GM21367 (cell line): ENCODE results near the gene PANK1.
"Not testable (repeated sequence)": the region's sequence is repeated elsewhere in the genome, so short reads cannot be mapped to it uniquely, and the experiment has no call there.

Experiments used
- ATAC-seq: cut with Tn5 transposase; IDR thresholded peaks from one replicate; pipeline ENCODE4 v1.9.1; 2021; ENCODE audit not compliant: unreplicated experiment

The PANK1 gene

DNA sequence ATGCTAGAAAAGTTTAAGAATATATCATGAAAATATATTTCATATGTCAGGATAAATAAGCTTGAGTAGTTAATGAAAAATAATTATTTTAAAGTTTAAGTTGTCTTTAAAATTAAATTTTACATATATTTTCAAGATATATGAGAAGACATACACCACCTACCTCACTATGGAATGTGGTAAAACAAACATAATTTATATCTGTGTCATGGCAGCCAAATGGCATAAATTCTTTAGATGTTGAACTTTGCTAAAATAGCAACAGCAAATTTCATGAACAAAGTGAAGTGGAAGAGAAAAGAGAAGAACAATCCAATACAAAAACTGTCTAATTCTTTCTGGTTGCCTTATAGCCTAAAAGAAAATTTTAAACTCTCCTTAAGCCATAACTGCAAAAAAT, 70.0 kb downstream of the PANK1 start:
- no peak for ATAC-seq

DNA sequence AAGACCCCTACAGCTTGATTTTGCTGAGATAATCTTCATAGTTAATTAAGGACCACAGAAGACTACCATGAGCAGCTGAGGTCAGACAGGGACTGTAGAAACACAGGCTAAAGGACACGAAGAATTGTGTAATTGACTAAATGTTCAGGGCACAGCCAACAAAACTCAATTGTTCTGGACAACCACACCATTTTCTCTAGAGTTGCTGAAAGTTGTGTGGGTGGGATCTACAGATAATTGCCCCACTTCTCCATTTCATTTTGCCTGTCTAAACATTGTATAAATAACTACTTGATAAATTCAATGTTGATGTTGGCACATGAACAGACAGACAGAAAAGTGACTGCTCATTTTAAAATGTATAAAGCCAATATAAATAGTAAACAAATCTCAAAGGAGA, 70.7 kb downstream of the PANK1 start:
- ATAC-seq = no peak

DNA sequence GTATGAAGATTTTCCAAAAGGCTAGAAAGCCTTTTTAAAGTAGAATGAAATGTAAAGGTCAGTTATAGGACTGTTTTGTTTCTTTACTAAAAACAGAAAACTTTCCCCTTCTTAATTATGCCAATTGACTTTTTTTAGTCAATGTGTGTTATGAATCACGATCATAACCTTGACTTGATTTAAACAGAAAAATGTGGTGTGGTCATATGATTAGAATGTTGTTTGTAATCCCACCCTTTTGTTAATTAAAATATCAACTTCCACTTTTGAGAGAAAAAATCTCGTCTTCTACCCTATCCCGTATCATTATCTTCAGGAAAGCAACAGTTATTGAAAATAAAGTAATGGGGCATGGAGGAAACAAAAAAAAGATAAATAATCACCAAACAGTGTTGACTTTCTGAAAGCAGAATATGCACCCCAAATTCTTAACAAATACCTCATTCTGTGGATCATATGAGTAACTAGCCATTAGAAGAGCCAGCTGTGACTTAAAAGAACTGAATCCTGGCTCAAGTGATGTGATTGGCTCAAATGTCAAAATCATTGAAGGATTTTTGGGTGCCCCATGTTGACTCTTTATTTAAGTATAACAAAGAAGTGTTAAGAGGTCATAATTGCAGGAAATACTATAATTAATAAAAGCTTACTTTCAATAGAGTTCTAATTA, 77.3 kb downstream of the PANK1 start:
- ATAC-seq = no peak

DNA sequence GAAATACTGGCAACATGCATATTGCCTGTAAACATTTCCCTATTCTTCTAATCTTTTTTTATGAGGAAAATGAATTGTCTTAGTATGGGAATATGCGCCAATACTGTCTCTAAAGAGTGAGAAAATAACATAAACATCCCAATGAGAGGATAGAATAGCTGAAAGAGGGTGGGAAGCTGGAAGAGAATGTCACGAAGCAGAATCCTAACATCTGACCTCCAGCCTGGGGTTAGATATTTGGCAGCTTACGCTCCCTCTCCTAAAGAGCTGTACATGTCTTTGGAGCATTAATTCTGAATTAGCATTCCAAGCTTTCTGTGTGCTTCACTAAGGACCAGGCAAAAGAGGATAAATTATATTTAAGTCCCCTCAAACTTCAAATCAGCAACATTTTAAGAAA, 78.0 kb downstream of the PANK1 start:
- ATAC-seq = no peak

DNA sequence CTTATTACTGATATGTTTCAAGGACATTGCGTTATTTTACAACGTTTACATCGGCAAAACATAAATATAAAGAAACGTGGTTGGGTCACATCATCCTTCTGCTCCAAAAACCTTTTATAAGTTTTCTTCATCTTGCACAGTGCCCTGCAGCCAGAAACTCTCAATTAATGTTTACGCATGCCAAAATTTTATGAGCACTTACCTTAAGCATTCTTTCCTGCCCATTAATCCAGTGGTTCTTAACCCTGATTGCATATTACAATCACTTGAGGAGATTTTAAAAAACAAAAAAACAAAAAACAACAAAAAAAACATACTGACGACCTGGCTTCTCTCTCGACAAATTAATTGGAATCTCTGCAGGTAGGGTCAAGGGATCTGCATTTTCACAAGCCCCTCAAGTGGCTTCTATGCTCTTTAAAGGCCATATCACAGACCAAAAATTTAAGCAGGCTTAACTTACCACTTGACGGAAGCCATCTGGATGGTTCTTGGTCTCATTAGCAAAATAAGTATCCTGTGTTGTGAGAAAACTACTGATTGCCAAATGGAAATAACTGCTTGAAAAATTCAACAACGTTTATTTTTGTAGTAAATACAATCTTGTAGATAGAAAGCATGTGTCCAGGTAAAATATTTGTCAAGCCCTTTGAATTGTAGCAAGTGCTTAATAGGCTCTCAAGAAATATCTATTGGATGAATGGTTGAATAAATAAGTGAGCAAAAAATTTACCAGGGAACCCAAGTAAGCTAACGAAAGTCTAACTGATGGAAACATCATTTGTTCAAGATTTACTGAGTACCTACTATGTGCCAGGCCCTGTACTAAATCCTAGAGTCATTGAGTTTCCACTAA, 78.7 kb downstream of the PANK1 start:
- ATAC-seq = no peak

DNA sequence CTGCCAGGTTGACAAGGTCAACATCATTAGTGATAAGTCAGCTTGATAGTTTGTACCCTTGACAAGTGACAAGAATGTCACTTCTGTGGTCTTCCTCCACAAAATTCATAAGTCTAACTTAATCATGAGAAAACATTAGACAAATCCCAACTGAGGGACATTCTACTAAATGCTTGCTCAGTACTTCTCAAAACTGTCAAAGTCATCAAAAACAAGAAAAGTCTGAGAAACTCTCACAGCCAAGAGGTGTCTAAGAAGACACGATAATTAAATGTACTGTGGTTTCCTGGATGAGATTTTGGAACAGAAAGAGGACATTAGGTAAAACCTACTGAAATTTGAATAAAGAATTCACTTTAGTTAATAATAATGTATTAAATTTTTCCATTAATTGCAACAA, 79.9 kb downstream of the PANK1 start:
- no peak for ATAC-seq

DNA sequence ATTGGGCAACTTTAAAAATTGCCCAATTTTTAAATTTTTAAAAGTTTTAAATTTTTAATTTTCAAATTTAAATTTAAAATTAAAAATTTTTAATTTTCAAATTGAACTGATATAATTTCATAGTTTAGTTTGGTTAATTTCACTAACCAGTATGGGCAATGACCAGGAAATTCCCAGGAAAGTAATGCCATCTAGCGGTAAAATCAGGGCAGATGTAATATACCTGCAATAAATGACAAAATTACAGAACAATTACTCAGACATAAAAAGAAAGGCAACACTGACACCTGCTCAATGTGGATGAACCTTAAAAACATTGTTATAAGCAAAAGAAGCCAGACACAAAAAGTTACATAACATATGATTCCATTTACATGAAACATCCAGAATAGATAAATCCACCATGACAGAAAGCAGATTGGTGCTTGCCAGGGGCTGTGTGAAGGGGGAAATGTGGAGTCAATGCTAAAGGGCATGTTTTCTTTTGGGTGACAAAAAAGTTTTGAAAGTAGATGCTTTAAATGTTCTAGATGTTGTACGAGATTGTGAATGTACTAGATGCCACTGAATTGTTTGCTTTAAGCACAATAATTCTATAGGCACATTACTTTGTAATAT, 81.1 kb downstream of the PANK1 start:
- ATAC-seq = peak; percentile 51

DNA sequence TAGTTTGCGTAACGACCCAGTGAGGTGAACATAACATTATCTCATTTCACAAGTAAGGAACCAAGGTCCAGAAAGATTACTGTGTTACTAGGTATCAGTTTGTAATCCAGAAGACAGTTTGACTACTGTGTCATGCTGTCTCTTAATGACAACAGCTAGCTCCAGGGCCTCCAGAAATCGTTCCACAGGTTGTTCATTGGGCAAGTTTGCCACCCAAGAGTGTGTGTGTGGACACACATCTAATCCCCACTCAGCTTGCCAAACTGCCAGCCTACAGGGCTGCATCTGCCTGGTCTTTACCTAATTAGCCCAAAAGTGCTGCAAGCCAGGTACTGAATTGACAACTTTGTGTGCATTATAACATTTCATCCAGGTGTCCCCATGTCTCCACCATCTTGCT, 81.7 kb downstream of the PANK1 start:
- ATAC-seq = no peak

DNA sequence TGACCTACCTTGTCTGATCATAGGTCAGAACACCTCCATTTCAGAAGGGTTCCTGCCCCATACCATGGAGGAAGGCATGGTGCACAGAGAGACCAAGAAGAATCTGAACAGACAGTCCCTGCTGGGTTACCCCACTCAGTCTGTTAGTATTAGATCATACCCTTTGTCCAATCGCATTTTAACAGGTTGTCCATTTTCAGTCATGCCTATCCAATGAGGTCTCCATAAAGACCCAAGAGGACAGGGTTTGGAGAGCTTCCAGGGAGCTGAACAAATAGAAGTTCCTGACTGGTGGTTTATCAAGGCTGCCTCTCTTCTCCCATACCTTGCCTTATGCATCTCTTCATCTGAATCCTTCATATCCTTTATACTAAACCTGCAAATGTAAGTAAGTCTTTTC, 88.4 kb downstream of the PANK1 start:
- ATAC-seq = no peak

DNA sequence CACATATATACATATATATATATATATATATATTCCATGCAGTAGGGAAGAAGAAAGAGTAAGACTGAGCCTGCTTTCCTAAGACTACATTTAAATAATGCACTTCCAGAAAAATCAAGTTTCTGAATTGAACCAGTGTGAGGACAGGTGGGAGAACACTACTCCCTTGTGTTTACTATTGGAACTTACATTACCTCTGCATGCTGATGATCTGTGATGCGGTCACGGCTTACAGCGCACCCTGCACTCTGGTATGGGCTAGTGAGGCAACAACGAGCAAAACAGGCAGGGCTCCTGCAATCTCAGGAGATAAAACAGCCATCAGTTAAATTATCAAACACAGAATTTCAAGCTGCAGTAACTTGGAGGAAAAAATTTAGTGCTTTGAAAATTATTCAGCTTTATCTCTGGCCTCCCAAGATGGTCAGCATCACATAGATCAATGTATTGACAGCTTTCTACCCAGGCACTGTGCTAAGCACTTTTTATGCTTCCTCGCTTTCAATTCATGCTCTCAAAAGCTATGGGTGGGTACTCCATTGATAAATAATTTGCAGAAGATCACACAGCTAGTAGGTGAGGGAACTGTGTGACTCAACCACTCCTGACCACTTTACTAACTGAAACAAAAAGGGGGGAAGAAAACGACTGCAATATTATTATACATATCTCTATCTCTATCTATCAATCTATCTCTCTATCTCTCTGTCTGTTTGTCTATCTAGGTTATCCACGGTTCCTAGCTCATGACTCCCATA, 89.2 kb downstream of the PANK1 start:
- ATAC-seq = no peak

DNA sequence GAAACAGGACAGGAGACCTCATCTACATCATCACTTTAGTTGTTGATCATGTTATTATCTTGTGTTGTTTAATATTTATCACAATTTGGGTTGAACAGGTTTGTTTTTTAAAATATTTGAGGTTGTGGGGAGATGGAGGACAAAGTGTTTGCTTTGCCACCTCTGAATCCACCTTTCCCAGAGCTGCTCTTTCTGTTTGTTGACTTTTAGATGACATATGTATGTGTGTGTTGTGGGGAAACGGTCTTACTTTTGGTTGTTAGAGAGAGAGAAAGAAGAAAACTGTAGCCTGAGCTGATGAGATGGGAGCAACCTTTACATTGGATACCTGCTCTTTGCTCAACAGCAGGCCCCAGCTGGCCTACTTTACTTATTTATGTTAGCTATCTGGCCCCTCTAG, 90.6 kb downstream of the PANK1 start:
- ATAC-seq = no peak

DNA sequence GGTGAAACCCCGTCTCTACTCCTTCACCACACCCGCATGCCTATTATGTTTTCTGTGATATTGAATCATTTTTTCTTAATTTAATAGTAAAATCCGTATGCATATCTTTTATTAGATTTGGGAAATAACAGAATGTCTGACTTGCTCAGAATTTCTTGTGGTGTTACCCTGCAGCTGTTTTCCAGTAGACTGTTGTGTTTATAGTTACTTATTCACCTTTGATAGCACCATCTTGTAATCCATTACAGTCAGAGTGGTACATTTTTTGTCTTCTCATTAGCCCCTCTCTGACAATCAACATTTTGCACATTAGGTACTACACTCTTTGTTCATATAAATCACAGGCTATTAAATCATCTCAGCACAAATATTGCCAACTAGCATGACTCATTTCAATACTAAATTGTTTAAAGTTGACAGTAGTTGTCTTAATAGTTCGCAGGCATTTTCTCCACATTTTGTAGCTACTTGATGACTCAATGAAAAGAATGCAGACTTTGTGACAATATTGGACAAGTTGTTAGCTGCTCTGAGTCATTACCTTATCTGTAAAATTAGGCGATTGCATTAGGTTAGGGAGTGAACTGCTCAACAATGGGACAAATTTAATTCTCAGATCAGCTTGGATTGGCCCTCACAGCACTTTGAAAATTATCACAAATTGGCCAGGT, 91.8 kb downstream of the PANK1 start:
- ATAC-seq = no peak

DNA sequence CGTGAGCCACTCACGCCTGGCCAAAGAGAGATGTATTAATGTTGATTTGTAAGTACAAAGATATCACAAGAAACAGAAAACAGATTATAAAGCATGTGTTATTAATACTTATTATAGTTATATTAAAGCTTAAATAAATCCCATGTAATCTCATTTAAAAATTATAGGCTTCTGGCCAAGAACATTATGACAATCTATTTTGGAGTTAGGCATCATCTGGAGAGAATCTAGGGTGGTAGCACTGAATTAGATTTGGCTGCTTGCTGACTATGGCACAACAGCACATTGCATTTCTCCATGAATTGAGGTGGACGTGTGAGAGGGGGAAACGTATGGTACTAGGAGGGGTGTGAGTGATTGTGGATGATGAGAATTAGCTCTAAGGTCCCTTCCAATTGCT, 92.8 kb downstream of the PANK1 start:
- ATAC-seq = no peak

DNA sequence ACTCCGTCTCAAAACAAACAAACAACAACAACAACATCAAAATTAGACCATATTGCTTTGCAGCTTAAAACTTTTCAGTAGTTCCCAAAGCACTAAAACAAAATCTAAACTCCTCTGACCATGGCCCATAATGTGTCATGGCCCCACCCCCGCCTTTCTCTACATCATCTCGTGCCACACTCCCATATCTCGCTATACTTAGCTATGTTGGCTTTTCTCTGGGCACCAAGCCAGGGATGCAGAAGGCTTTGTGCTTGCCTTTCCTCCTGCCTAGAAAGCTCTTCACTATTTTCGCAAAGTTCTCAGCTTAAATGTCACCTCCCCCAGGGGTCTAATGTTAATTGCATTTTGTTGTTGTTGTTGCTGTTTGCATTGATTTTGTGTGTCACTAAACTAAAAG, 94.5 kb downstream of the PANK1 start:
- ATAC-seq = no peak

DNA sequence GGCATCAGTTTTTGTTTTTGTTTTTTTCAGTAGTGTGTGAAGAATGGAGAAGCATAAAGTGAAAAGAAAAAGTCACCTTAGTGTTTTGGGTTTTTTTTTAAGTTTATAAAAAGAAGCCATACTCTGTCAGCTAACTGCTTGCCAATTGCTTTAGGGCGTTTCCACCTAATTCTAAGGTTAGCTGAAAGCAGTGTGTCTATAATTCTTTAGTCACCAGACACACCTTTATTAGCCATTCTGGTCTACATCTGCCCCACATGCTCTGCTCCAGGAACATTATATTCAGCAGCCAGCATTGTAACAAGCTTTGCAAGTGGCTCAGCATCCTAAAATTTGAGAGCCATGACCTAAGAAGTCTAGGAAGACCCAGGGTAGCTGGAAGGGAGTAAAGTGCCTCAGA, 95.5 kb downstream of the PANK1 start:
- ATAC-seq = no peak

DNA sequence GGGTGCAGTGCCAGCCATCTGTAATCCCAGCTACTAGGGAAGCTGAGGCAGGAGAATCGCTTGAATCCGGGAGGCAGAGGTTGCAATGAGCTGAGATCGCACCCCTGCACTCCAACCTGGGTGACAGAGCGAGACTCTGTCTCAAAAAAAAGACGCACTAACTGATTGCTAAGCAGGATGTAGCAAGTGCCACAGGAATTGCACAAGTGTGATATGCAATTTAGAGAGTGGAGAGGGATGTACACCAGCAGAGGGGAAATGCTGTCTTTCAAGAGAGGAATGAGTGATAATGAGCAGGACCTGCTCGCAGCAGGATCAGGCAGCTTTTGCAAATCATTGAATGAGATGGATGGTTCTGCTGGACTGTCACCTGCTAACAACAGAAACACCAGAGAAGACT, 96.4 kb downstream of the PANK1 start:
- ATAC-seq = no peak

DNA sequence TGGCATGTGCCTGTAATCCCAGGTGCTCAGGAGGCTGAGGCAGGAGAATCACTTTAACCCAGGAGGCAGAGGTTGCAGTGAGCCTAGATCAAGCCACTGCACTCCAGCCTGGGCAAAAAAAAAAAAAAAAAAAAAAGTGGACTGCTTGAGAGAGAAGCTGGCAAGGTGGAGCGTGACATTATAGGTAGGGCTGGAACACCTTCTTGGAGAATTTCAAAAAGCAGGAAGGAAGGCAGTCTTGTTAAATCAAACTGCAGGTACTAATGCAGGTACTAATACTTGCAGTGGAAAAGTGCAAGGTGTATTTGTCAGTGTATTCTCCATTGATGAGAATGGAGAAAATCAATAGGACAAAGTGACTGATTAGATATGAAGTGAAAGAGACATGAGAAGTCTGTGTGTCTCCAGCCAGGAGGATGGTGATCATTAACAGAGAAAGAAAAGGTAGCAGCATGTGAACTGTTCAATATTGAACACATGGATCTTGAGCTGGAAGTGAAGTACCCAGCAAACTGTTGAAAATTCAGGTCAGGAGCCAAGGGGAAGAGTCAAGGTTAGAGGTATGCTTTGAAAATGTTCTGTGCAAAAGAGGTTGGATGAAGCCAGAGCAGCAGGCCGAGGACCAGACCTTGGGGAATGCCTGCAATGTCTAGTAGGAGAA, 97.1 kb downstream of the PANK1 start:
- no peak for ATAC-seq

DNA sequence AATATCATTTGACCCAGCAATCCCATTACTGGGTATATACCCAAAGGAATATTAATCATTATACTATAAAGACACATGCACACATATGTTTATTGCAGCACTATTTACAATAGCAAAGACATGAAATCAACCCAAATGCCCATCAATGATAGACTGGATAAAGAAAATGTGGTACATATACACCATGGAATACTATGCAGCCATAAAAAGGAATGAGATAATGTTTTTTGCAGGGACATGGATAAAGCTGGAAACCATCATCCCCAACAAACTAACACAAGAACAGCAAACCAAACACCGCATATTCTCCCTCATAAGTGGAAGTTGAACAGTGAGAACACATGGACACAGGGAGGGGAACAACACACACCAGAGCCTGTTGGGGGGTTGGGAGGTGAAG, 98.4 kb downstream of the PANK1 start:
- not testable (repeated sequence) for ATAC-seq

DNA sequence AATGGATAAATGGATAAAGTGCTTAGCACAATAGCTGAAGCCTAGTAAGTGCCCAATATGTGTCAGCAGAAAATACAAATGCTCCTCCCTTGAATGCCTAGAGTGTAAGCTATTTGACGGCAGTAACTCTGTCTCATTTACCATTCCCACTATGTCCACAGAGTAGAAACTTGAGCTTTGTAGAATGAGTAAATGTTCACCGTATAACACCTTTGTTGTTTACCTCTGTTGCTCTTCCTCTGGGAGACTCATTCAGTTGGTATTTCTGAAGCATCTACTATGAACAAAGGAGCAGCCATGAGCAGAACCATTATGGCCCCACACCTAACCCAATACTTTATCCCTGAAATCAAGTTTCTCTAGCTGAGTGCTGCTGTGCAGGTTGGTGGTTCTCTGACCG, 101.2 kb downstream of the PANK1 start:
- no peak for ATAC-seq

DNA sequence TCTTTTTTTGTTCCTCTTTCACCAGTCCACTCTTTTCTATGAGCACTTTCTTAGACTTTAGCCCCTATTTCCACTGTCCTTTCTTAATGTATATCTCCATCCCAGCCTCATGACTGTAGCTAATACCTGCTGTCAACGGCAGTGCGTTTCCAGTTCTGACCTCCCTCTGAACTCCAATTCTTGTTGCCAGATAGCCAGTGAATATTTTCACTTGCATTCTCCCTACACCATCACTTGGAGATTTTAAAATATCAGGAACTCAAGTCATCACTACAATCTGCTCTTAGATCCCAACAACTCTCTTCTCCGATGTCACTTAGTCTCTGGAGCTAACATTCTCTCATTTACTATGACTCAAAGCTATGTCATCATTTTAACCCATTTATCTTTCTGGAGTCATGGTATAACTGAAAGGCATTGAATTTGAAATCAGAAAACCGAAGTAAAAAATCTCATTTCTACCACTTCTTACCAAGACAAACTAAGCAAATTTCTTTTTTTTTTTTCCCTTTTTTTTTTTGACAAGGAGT, 104.6 kb downstream of the PANK1 start:
- no peak for ATAC-seq
